ENCODE measurements around the gene EFNA5. TPM values are rescaled to one million over a fixed set of nuclear protein-coding genes. Genes with fewer than 3 reads are reported as not detected.

Gene EFNA5
- polyA plus RNA-seq, 1 of the 3 experiments (the other 2 are of a cell fraction), result 0.81 TPM

GRCh38 chr5:107389130-107389774 is 281.5 kb downstream of the EFNA5 start (continued):
- TF ChIP-seq IRF3 (IDR thresholded peaks at IDR 0.05; ENCODE audit: low read depth, low read length) (no peak), YY1 (IDR thresholded peaks at IDR 0.05; ENCODE audit: low read depth) (no peak), RXRA (IDR thresholded peaks at IDR 0.05; ENCODE audit: borderline replicate concordance, low read depth) (peak; percentile 94; the same call in 1 of the 2 replicates), FOXJ3 (CRISPR knock-in tag; IDR thresholded peaks at IDR 0.05) (no peak), TEAD4 (IDR thresholded peaks at IDR 0.05; ENCODE audit: borderline replicate concordance, insufficient read depth) (no peak), CTCF (IDR thresholded peaks at IDR 0.05) (peak; percentile 28), MAX (IDR thresholded peaks at IDR 0.05; ENCODE audit: low read depth) (no peak), TCF12 (IDR thresholded peaks at IDR 0.05) (peak; percentile 90), MXI1 (IDR thresholded peaks at IDR 0.05; ENCODE audit: low read depth, low read length) (no peak), EP300 (IDR thresholded peaks at IDR 0.05; ENCODE audit: borderline replicate concordance in 1 of 2, low read depth in 1 of 2, low read length in 1 of 2) (peak in 1 of 2 experiments; percentile 77; a peak in 2 of 4 replicates), PBX3 (IDR thresholded peaks at IDR 0.05) (peak; percentile 85), JUND (IDR thresholded peaks at IDR 0.05) (peak; percentile 17; the same call in 1 of the 2 replicates), REST (IDR thresholded peaks at IDR 0.05; ENCODE audit: low read depth, low read length) (0 out of 2 replicates have a peak, but pooled peaks have one; percentile 14), CHD2 (IDR thresholded peaks at IDR 0.05; ENCODE audit: low read length, partially characterized antibody) (no peak), SMC3 (IDR thresholded peaks at IDR 0.05; ENCODE audit: low read depth, low read length) (no peak), USF2 (IDR thresholded peaks at IDR 0.05; ENCODE audit: borderline replicate concordance, low read depth, low read length) (no peak), ZBTB33 (IDR thresholded peaks at IDR 0.05; ENCODE audit: borderline replicate concordance, low read depth) (peak; percentile 41; the same call in 1 of the 2 replicates), NFIC (IDR thresholded peaks at IDR 0.05; ENCODE audit: borderline replicate concordance) (peak; percentile 55; the same call in 1 of the 2 replicates)

Data from SK-N-SH (cell line).